DOHH2 (cell line): ENCODE data around the gene MROH8.

ENCODE experiments used
- EZH2phosphoT487 ChIP-seq: fragments of 200-600 bp; sonication (generic); IDR thresholded peaks from 2 replicates; pipeline ENCODE4 v1.6.1; 2017; ENCODE audit warnings: borderline replicate concordance, mild to moderate bottlenecking, antibody characterized with exemption, low read length, moderate library complexity, mixed read lengths
- TF ChIP-seq, protein P1 (sequence below): fragments of 200-600 bp; sonication (generic); IDR thresholded peaks from one replicate; pipeline ENCODE4 v1.5.1; 2014; ENCODE audit warnings: antibody characterized with exemption, mild to moderate bottlenecking, low read depth, low read length; ENCODE audit not compliant: poor library complexity, severe bottlenecking

DNA sequence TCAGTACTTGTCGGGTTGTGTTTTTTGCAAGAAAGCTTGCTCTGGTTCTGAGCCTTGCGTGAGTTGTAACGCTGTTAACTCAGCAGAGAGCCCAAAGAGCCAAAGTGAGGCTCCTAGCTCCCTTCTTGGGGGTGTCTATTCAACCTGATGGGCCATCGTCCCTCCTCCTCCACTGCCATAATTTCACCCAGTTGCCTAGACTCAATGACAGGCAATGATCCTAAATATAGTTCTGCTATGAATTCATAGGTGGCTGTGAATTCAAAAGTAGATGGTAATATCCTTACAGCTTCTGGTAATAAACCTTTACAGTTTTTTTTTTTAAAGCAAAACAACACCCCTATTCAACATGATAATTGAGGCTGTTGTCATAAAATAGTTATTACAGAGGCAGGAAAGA is 42.7 kb upstream of the MROH8 start:
- TF ChIP-seq, protein P1, sequence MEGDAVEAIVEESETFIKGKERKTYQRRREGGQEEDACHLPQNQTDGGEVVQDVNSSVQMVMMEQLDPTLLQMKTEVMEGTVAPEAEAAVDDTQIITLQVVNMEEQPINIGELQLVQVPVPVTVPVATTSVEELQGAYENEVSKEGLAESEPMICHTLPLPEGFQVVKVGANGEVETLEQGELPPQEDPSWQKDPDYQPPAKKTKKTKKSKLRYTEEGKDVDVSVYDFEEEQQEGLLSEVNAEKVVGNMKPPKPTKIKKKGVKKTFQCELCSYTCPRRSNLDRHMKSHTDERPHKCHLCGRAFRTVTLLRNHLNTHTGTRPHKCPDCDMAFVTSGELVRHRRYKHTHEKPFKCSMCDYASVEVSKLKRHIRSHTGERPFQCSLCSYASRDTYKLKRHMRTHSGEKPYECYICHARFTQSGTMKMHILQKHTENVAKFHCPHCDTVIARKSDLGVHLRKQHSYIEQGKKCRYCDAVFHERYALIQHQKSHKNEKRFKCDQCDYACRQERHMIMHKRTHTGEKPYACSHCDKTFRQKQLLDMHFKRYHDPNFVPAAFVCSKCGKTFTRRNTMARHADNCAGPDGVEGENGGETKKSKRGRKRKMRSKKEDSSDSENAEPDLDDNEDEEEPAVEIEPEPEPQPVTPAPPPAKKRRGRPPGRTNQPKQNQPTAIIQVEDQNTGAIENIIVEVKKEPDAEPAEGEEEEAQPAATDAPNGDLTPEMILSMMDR: no peak
- TF ChIP-seq EZH2phosphoT487: no peak
